GM23338 (cell line): ENCODE results near the gene GPR162. TPM values are rescaled to one million over a fixed set of nuclear protein-coding genes. Genes with fewer than 3 reads are reported as not detected.

Source experiments
- ATAC-seq: fragments of 200-7000 bp; cut with Tn5 transposase; 3 replicates; pipeline ENCODE4 v1.9.1; 2020
- DNase-seq: peaks from one replicate; pipeline ENCODE4 v3.0.0-alpha.2; 2015; ENCODE audit warnings: low spot score
- H2AFZ ChIP-seq: fragments of 200-600 bp; sonication (generic); 2 replicates; pipeline ENCODE4 v1.8.0; 2016; ENCODE audit warnings: antibody characterized with exemption, mild to moderate bottlenecking, moderate library complexity
- H3F3A ChIP-seq: fragments of 200-600 bp; sonication (generic); replicated peaks from 2 replicates; pipeline ENCODE4 v1.8.0; 2017; ENCODE audit warnings: antibody characterized with exemption, mixed run types, low read depth
- H3K27ac ChIP-seq: fragments of 200-600 bp; sonication (generic); 2 replicates; pipeline ENCODE4 v1.6.1; 2016; ENCODE audit warnings: low read depth
- H3K27me3 ChIP-seq: fragments of 200-600 bp; sonication (generic); 2 replicates; pipeline ENCODE4 v1.8.0; 2016; ENCODE audit warnings: mild to moderate bottlenecking, mixed run types, moderate library complexity; ENCODE audit not compliant: insufficient read depth
- H3K36me3 ChIP-seq: fragments of 200-600 bp; sonication (generic); 2 replicates; pipeline ENCODE4 v1.8.0; 2016; ENCODE audit warnings: mild to moderate bottlenecking; ENCODE audit not compliant: insufficient read depth
- H3K4me1 ChIP-seq: fragments of 200-600 bp; sonication (generic); 2 replicates; pipeline ENCODE4 v1.8.0; 2016; ENCODE audit warnings: mild to moderate bottlenecking, moderate library complexity; ENCODE audit not compliant: insufficient read depth
- H3K4me2 ChIP-seq: fragments of 200-600 bp; sonication (generic); 2 replicates; pipeline ENCODE4 v1.7.1; 2017; ENCODE audit warnings: mixed run types
- H3K4me3 ChIP-seq: fragments of 200-600 bp; sonication (generic); 2 replicates; pipeline ENCODE4 v1.6.1; 2016; ENCODE audit warnings: mixed run types
- H3K79me2 ChIP-seq: fragments of 200-600 bp; sonication (generic); replicated peaks from 2 replicates; pipeline ENCODE4 v1.8.0; 2017; ENCODE audit warnings: mild to moderate bottlenecking; ENCODE audit not compliant: insufficient read depth
- H3K9me2 ChIP-seq: fragments of 200-600 bp; sonication (generic); 2 replicates; pipeline ENCODE4 v1.8.0; 2017; ENCODE audit not compliant: insufficient read depth
- H4K20me1 ChIP-seq: fragments of 200-600 bp; sonication (generic); replicated peaks from 2 replicates; pipeline ENCODE4 v1.8.0; 2017; ENCODE audit warnings: mild to moderate bottlenecking; ENCODE audit not compliant: insufficient read depth
- H3K27ac Mint-ChIP-seq: 2 replicates; pipeline ENCODE4 v1.8.0; 2020; ENCODE audit warnings: inconsistent platforms, mild to moderate bottlenecking, moderate library complexity, mixed read lengths
- H3K27me3 Mint-ChIP-seq: 3 replicates; pipeline ENCODE4 v1.8.0; 2022; ENCODE audit warnings: low read depth, mild to moderate bottlenecking, moderate library complexity, mixed read lengths, inconsistent platforms; ENCODE audit not compliant: insufficient read depth, poor library complexity
- H3K36me3 Mint-ChIP-seq: 3 replicates; pipeline ENCODE4 v1.8.0; 2021; ENCODE audit warnings: low read depth, mild to moderate bottlenecking, inconsistent platforms, moderate library complexity, mixed read lengths
- H3K4me1 Mint-ChIP-seq: 3 replicates; pipeline ENCODE4 v1.8.0; 2020; ENCODE audit warnings: mild to moderate bottlenecking, inconsistent platforms, mixed read lengths
- H3K4me3 Mint-ChIP-seq: 3 replicates; pipeline ENCODE4 v1.8.0; 2021; ENCODE audit warnings: moderate library complexity, mild to moderate bottlenecking, inconsistent platforms, mixed read lengths
- H3K9me3 Mint-ChIP-seq: 3 replicates; pipeline ENCODE4 v1.8.0; 2020; ENCODE audit warnings: moderate library complexity, mild to moderate bottlenecking, inconsistent platforms, mixed read lengths
- EZH2 ChIP-seq: fragments of 200-600 bp; sonication (generic); IDR thresholded peaks from one replicate; pipeline ENCODE4 v1.8.0; 2017; ENCODE audit warnings: antibody characterized with exemption, mild to moderate bottlenecking, low read depth; ENCODE audit not compliant: unreplicated experiment
- EZH2phosphoT487 ChIP-seq: fragments of 200-600 bp; sonication (generic); IDR thresholded peaks from one replicate; pipeline ENCODE4 v1.8.1; 2018; ENCODE audit warnings: antibody characterized with exemption; ENCODE audit not compliant: unreplicated experiment
- STAT1 ChIP-seq: IDR thresholded peaks from one replicate; pipeline ENCODE4 v1.6.1; 2016; ENCODE audit warnings: antibody characterized with exemption; ENCODE audit not compliant: unreplicated experiment
- ZNF331 ChIP-seq: fragments of 250-450 bp; sonication (Bioruptor Pico); IDR thresholded peaks from 2 replicates; pipeline ENCODE4 v1.5.0; 2020; ENCODE audit warnings: low read depth, mild to moderate bottlenecking, moderate library complexity
- polyA plus RNA-seq: library from polyadenylated mRNA; unstranded; fragments of >200 nt; fragmentation: Nextera tagmentation; extraction: Ambion mirVana; gene quantifications from 2 replicates; pipeline ENCODE4 v1.2.1, GENCODE V29; 2016
- total RNA-seq: library from RNA; depleted of rRNA; stranded (reverse); fragments of >200 nt; shearing (Covaris generic); gene quantifications from 2 replicates; pipeline ENCODE4 v1.2.3, GENCODE V29; 2014
- TF ChIP-seq, protein P1 (sequence below): IDR thresholded peaks from one replicate; pipeline ENCODE4 v1.6.1; 2018; ENCODE audit warnings: antibody characterized with exemption; ENCODE audit not compliant: unreplicated experiment
- TF ChIP-seq, protein P2 (sequence below), 2 experiments: fragments of 200-600 bp in 1 of 2; sonication (generic) in 1 of 2; conservative IDR thresholded peaks; 2 replicates each; pipeline versions ENCODE4 v1.5.1 to v1.6.1; 2016 to 2017; ENCODE audit warnings: antibody characterized with exemption in 2 of 2, low read depth in 2 of 2, mild to moderate bottlenecking in 2 of 2, moderate library complexity in 1 of 2
- TF ChIP-seq, protein P3 (sequence below): fragments of 250-450 bp; sonication (Bioruptor Pico); IDR thresholded peaks from 2 replicates; pipeline ENCODE4 v1.5.0; 2020; ENCODE audit warnings: mild to moderate bottlenecking, moderate library complexity

GPR162 gene
- total and polyA plus RNA-seq, 2 experiments from 2014 or later: 4.7 to 5.0 TPM

DNA sequence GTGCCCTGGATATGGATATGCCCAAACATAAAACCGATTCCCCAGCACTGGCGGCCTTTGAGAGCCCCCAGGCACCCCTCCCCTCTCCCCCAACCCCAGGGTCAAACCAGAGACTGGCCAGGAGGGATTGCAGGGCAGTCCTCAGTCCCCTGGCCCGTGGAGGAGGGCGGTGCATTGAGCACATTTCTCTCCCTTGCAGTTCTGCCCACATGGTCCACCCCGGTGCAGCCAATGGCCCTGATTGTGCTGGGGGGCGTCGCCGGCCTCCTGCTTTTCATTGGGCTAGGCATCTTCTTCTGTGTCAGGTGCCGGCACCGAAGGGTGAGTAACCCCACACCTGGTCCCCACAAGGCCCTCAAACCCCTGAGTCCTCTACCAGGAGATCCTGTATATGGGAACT, 3.4 kb upstream of the GPR162 start (continued):
- TF ChIP-seq, protein P1, sequence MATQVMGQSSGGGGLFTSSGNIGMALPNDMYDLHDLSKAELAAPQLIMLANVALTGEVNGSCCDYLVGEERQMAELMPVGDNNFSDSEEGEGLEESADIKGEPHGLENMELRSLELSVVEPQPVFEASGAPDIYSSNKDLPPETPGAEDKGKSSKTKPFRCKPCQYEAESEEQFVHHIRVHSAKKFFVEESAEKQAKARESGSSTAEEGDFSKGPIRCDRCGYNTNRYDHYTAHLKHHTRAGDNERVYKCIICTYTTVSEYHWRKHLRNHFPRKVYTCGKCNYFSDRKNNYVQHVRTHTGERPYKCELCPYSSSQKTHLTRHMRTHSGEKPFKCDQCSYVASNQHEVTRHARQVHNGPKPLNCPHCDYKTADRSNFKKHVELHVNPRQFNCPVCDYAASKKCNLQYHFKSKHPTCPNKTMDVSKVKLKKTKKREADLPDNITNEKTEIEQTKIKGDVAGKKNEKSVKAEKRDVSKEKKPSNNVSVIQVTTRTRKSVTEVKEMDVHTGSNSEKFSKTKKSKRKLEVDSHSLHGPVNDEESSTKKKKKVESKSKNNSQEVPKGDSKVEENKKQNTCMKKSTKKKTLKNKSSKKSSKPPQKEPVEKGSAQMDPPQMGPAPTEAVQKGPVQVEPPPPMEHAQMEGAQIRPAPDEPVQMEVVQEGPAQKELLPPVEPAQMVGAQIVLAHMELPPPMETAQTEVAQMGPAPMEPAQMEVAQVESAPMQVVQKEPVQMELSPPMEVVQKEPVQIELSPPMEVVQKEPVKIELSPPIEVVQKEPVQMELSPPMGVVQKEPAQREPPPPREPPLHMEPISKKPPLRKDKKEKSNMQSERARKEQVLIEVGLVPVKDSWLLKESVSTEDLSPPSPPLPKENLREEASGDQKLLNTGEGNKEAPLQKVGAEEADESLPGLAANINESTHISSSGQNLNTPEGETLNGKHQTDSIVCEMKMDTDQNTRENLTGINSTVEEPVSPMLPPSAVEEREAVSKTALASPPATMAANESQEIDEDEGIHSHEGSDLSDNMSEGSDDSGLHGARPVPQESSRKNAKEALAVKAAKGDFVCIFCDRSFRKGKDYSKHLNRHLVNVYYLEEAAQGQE: no peak
- TF ChIP-seq STAT1: no peak
- TF ChIP-seq ZNF331 (CRISPR knock-in tag): no peak

DNA sequence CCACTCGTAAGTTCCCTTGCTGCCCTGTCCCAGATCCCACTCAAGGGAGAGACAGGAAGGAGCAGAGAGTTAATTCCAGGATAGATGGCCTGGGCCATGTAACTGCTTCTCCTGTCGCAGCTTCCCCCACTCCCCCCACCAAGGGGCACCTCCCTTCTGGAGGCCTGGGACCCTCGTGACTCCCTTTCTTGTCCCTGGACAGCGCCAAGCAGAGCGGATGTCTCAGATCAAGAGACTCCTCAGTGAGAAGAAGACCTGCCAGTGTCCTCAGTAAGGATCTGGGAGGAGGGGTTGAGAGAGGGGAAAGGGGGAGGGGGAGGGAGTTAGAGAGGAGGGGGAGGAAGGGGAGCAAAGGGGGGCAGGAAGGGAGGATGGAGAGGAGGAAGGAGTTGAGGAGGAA, 3.0 kb upstream of the GPR162 start:
- no peaks in the 10 kb centered on the region for H3K36me3 Mint-ChIP-seq
- TF ChIP-seq, protein P2, sequence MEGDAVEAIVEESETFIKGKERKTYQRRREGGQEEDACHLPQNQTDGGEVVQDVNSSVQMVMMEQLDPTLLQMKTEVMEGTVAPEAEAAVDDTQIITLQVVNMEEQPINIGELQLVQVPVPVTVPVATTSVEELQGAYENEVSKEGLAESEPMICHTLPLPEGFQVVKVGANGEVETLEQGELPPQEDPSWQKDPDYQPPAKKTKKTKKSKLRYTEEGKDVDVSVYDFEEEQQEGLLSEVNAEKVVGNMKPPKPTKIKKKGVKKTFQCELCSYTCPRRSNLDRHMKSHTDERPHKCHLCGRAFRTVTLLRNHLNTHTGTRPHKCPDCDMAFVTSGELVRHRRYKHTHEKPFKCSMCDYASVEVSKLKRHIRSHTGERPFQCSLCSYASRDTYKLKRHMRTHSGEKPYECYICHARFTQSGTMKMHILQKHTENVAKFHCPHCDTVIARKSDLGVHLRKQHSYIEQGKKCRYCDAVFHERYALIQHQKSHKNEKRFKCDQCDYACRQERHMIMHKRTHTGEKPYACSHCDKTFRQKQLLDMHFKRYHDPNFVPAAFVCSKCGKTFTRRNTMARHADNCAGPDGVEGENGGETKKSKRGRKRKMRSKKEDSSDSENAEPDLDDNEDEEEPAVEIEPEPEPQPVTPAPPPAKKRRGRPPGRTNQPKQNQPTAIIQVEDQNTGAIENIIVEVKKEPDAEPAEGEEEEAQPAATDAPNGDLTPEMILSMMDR (conservative IDR thresholded peaks at IDR 0.05; ENCODE audit: low read depth in 2 of 2): no peak
- no peak for TF ChIP-seq EZH2
- TF ChIP-seq EZH2phosphoT487: no peak
- no peak for TF ChIP-seq ZNF331 (CRISPR knock-in tag)
- TF ChIP-seq, protein P3, sequence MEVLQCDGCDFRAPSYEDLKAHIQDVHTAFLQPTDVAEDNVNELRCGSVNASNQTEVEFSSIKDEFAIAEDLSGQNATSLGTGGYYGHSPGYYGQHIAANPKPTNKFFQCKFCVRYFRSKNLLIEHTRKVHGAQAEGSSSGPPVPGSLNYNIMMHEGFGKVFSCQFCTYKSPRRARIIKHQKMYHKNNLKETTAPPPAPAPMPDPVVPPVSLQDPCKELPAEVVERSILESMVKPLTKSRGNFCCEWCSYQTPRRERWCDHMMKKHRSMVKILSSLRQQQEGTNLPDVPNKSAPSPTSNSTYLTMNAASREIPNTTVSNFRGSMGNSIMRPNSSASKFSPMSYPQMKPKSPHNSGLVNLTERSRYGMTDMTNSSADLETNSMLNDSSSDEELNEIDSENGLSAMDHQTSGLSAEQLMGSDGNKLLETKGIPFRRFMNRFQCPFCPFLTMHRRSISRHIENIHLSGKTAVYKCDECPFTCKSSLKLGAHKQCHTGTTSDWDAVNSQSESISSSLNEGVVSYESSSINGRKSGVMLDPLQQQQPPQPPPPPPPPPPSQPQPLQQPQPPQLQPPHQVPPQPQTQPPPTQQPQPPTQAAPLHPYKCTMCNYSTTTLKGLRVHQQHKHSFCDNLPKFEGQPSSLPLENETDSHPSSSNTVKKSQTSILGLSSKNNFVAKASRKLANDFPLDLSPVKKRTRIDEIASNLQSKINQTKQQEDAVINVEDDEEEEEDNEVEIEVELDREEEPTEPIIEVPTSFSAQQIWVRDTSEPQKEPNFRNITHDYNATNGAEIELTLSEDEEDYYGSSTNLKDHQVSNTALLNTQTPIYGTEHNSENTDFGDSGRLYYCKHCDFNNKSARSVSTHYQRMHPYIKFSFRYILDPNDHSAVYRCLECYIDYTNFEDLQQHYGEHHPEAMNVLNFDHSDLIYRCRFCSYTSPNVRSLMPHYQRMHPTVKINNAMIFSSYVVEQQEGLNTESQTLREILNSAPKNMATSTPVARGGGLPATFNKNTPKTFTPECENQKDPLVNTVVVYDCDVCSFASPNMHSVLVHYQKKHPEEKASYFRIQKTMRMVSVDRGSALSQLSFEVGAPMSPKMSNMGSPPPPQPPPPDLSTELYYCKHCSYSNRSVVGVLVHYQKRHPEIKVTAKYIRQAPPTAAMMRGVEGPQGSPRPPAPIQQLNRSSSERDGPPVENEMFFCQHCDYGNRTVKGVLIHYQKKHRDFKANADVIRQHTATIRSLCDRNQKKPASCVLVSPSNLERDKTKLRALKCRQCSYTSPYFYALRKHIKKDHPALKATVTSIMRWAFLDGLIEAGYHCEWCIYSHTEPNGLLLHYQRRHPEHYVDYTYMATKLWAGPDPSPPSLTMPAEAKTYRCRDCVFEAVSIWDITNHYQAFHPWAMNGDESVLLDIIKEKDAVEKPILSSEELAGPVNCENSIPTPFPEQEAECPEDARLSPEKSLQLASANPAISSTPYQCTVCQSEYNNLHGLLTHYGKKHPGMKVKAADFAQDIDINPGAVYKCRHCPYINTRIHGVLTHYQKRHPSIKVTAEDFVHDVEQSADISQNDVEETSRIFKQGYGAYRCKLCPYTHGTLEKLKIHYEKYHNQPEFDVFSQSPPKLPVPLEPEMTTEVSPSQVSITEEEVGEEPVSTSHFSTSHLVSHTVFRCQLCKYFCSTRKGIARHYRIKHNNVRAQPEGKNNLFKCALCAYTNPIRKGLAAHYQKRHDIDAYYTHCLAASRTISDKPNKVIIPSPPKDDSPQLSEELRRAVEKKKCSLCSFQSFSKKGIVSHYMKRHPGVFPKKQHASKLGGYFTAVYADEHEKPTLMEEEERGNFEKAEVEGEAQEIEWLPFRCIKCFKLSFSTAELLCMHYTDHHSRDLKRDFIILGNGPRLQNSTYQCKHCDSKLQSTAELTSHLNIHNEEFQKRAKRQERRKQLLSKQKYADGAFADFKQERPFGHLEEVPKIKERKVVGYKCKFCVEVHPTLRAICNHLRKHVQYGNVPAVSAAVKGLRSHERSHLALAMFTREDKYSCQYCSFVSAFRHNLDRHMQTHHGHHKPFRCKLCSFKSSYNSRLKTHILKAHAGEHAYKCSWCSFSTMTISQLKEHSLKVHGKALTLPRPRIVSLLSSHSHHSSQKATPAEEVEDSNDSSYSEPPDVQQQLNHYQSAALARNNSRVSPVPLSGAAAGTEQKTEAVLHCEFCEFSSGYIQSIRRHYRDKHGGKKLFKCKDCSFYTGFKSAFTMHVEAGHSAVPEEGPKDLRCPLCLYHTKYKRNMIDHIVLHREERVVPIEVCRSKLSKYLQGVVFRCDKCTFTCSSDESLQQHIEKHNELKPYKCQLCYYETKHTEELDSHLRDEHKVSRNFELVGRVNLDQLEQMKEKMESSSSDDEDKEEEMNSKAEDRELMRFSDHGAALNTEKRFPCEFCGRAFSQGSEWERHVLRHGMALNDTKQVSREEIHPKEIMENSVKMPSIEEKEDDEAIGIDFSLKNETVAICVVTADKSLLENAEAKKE (CRISPR knock-in tag): no peak
- H3K9me3 Mint-ChIP-seq: no peaks in the 10 kb centered on the region
- H3K27me3 Mint-ChIP-seq: peaks cover 40% of the 10 kb centered on the region
- H3K4me3 Mint-ChIP-seq: peak overlapping the region; percentile 61
- Histone ChIP-seq H3K27me3 (peaks cover 36% of the 10 kb centered on the region), H3K4me1 (peaks cover 44% of the 10 kb centered on the region), H3K79me2 (no peaks in the 10 kb centered on the region), H2AFZ (no peak overlapping the region), H3K4me3 (peak overlapping the region; percentile 40), H3K36me3 (no peaks in the 10 kb centered on the region), H3K9me2 (no peaks in the 10 kb centered on the region), H3K4me2 (peak overlapping the region; percentile 66), H3F3A (peaks cover 12% of the 10 kb centered on the region; the same call in 1 of the 2 replicates), H3K27ac (0 out of 2 replicates have a peak overlapping the region, but pooled peaks have one; percentile 46), H4K20me1 (no peaks in the 10 kb centered on the region)
- H3K4me1 Mint-ChIP-seq: peaks cover 51% of the 10 kb centered on the region
- peak; percentile 43 for DNase-seq
- H3K27ac Mint-ChIP-seq: peak overlapping the region; percentile 50
- no peak for ATAC-seq
